Esophagus (tissue), 2 donors: ENCODE measurements around the gene ZNF446. TPM values are rescaled to one million over a fixed set of nuclear protein-coding genes. Genes with fewer than 3 reads are reported as not detected.

ENCODE experiments used
- H3K27ac ChIP-seq, 2 donors: one replicate each; pipeline ENCODE4 v1.5.1; 2013; ENCODE audit warnings: low read depth in 2 of 2, mild to moderate bottlenecking in 2 of 2, inconsistent platforms in 1 of 2, low read length in 1 of 2, moderate library complexity in 1 of 2
- H3K27me3 ChIP-seq, 2 donors: one replicate each; pipeline ENCODE4 v1.6.1; 2013; ENCODE audit warnings: low read length in 2 of 2, control low read depth in 1 of 2, mild to moderate bottlenecking in 1 of 2; ENCODE audit not compliant: insufficient read depth in 2 of 2, control insufficient read depth in 1 of 2
- H3K36me3 ChIP-seq, 2 donors: one replicate each; pipeline ENCODE4 v1.6.1; 2013; ENCODE audit warnings: low read length in 1 of 2; ENCODE audit not compliant: control insufficient read depth in 2 of 2, insufficient read depth in 2 of 2
- H3K4me1 ChIP-seq, 2 donors: one replicate each; pipeline ENCODE4 v1.6.1; 2013; ENCODE audit warnings: low read length in 1 of 2; ENCODE audit not compliant: control insufficient read depth in 2 of 2, insufficient read depth in 2 of 2
- H3K4me3 ChIP-seq, 2 donors: one replicate each; pipeline ENCODE4 v1.5.1; 2013; ENCODE audit warnings: low read length in 2 of 2, mild to moderate bottlenecking in 2 of 2, low read depth in 1 of 2, moderate library complexity in 1 of 2
- H3K9me3 ChIP-seq, 2 donors: one replicate each; pipeline ENCODE4 v1.6.1; 2013; ENCODE audit warnings: mild to moderate bottlenecking in 2 of 2, low read depth in 1 of 2, low read length in 1 of 2, moderate library complexity in 1 of 2; ENCODE audit not compliant: control insufficient read depth in 2 of 2, insufficient read depth in 1 of 2
- WGBS, 2 donors: extraction: QIAGEN DNeasy Blood & Tissue Kit; methylation state at CpG; one replicate each; pipeline ENCODE4 v1.1.7; 2013; 5-methylcytosine and 5-hydroxymethylcytosine counted together
- polyA plus RNA-seq, 2 donors: library from polyadenylated mRNA; stranded (reverse); fragments of 200-250 nt; gene quantifications; one replicate each; pipeline ENCODE4 v1.2.3, GENCODE V29; 2013
- donor health status: healthy with polysubstance abuse.
- donor health status: Bipolar disorder and iron deficiency.

ZNF446 gene
- polyA plus RNA-seq, 2 donors: 6.9 to 9.9 TPM

- Histone ChIP-seq H3K36me3 (peaks cover 5 to 18% of the 10 kb centered on the region in 2 donors), H3K27me3 (no peaks in the 10 kb centered on the region), H3K9me3 (peaks cover 0 to 3% of the 10 kb centered on the region in 2 donors), H3K27ac (peak overlapping the region; percentile 15 to 34), H3K4me1 (peaks cover 2 to 5% of the 10 kb centered on the region in 2 donors), H3K4me3 (peak overlapping the region; percentile 59 to 93)
- 2 to 4% methylated on average over 11 of the region's 11 CpGs for WGBS, 2 donors
Observed at GRCh38 chr19:58450856-58451357, 25.2 kb upstream of the ZNF446 start.

- Histone ChIP-seq H3K4me1 (peaks cover 2 to 5% of the 10 kb centered on the region in 2 donors), H3K27ac (peak within 1 kb of the TSS; percentile 54 to 60), H3K9me3 (peaks cover 0 to 3% of the 10 kb centered on the region in 2 donors), H3K27me3 (no peaks in the 10 kb centered on the region), H3K4me3 (peak within 1 kb of the TSS; percentile 59 to 93), H3K36me3 (peaks cover 7 to 25% of the 10 kb centered on the region in 2 donors)
- WGBS, 2 donors: 1% methylated on average over 63 to 79 of the region's 79 CpGs
Observed at GRCh38 chr19:58451358-58452101, 24.6 kb upstream of the ZNF446 start, which contains the start of gene ZNF324B. ZNF324B (plus strand) TSS chr19:58451622; CDS start chr19:58453702, 2,080 bp downstream.

GRCh38 chr19:58453743-58454142, 22.4 kb upstream of the ZNF446 start:
- Histone ChIP-seq H3K9me3 (peaks cover 0 to 3% of the 10 kb centered on the region in 2 donors), H3K27me3 (no peaks in the 10 kb centered on the region), H3K36me3 (peaks cover 11 to 31% of the 10 kb centered on the region in 2 donors), H3K4me1 (peaks cover 2 to 5% of the 10 kb centered on the region in 2 donors), H3K27ac (no peak overlapping the region), H3K4me3 (no peak overlapping the region)
- WGBS, 2 donors: 90 to 92% methylated on average over 6 of the region's 6 CpGs

- no peak overlapping the region for H3K4me3 ChIP-seq
- WGBS, 2 donors: 94 to 95% methylated on average over 19 to 21 of the region's 21 CpGs
- H3K36me3 ChIP-seq: peaks cover 11 to 31% of the 10 kb centered on the region in 2 donors
- no peak overlapping the region for H3K27ac ChIP-seq
- H3K27me3 ChIP-seq: no peaks in the 10 kb centered on the region
- no peaks in the 10 kb centered on the region for H3K9me3 ChIP-seq
- H3K4me1 ChIP-seq: peaks cover 2 to 5% of the 10 kb centered on the region in 2 donors
Observed at GRCh38 chr19:58455306-58455705, 20.8 kb upstream of the ZNF446 start.

GRCh38 chr19:58456111-58456510, 20.0 kb upstream of the ZNF446 start:
- no peak overlapping the region for H3K27ac ChIP-seq
- H3K9me3 ChIP-seq: no peaks in the 10 kb centered on the region
- 97 to 98% methylated on average over 35 of the region's 35 CpGs for WGBS, 2 donors
- peaks cover 11 to 31% of the 10 kb centered on the region in 2 donors for H3K36me3 ChIP-seq
- peaks cover under 1 to 2% of the 10 kb centered on the region in 2 donors for H3K4me1 ChIP-seq
- no peak overlapping the region for H3K4me3 ChIP-seq
- no peaks in the 10 kb centered on the region for H3K27me3 ChIP-seq

GRCh38 chr19:58460039-58460438, 16.1 kb upstream of the ZNF446 start:
- H3K4me1 ChIP-seq: no peaks in the 10 kb centered on the region
- H3K9me3 ChIP-seq: no peaks in the 10 kb centered on the region
- 71 to 79% methylated on average over 2 of the region's 2 CpGs for WGBS, 2 donors
- no peak overlapping the region for H3K4me3 ChIP-seq
- H3K36me3 ChIP-seq: peaks cover 6 to 18% of the 10 kb centered on the region in 2 donors
- H3K27ac ChIP-seq: no peak overlapping the region
- H3K27me3 ChIP-seq: no peaks in the 10 kb centered on the region

GRCh38 chr19:58466089-58466759, 9.9 kb upstream of the ZNF446 start:
- Histone ChIP-seq H3K27ac (no peak overlapping the region), H3K4me1 (peaks cover 4 to 11% of the 10 kb centered on the region in 2 donors), H3K9me3 (no peaks in the 10 kb centered on the region), H3K4me3 (peak overlapping the region; percentile 82 to 96), H3K36me3 (peaks cover 11 to 15% of the 10 kb centered on the region in 2 donors), H3K27me3 (no peaks in the 10 kb centered on the region)
- 35% methylated on average over 20 of the region's 20 CpGs for WGBS, 2 donors

GRCh38 chr19:58466760-58467589, 9.2 kb upstream of the ZNF446 start, which contains the start of gene ZNF324:
ZNF324 (plus strand) TSS chr19:58467080; CDS start chr19:58469186, 2,106 bp downstream.
- peaks cover 4 to 11% of the 10 kb centered on the region in 2 donors for H3K4me1 ChIP-seq
- WGBS, 2 donors: 0 to 1% methylated on average over 68 to 92 of the region's 92 CpGs
- H3K9me3 ChIP-seq: no peaks in the 10 kb centered on the region
- peak within 1 kb of the TSS; percentile 59 to 80 for H3K27ac ChIP-seq
- no peaks in the 10 kb centered on the region for H3K27me3 ChIP-seq
- peaks cover 12 to 21% of the 10 kb centered on the region in 2 donors for H3K36me3 ChIP-seq
- H3K4me3 ChIP-seq: peak within 1 kb of the TSS; percentile 82 to 96
